WERI-Rb-1 (cell line): ENCODE measurements around the gene DHRS3.
"Not testable (repeated sequence)": the region's sequence is repeated elsewhere in the genome, so short reads cannot be mapped to it uniquely, and the experiment has no call there.

Source experiments
- DNase-seq: peaks from one replicate; pipeline ENCODE4 v3.0.0-alpha.2; 2020
- H3K27ac ChIP-seq: fragments of 250-450 bp; sonication (Bioruptor Pico); 2 replicates; pipeline ENCODE4 v1.5.1; 2020; ENCODE audit warnings: mild to moderate bottlenecking, moderate library complexity
- H3K27me3 ChIP-seq: fragments of 250-450 bp; sonication (Bioruptor Pico); 2 replicates; pipeline ENCODE4 v1.5.1; 2021; ENCODE audit warnings: mild to moderate bottlenecking, low read depth, moderate library complexity; ENCODE audit not compliant: insufficient read depth, severe bottlenecking
- H3K36me3 ChIP-seq: fragments of 250-450 bp; sonication (Bioruptor Pico); 2 replicates; pipeline ENCODE4 v1.5.1; 2020; ENCODE audit warnings: mild to moderate bottlenecking, moderate library complexity
- H3K4me3 ChIP-seq: 2 replicates; pipeline ENCODE4 v1.5.1; 2011; ENCODE audit warnings: low read depth, mild to moderate bottlenecking, control low read depth, low read length
- H3K9me3 ChIP-seq: fragments of 250-450 bp; sonication (Bioruptor Pico); 2 replicates; pipeline ENCODE4 v1.5.1; 2021; ENCODE audit warnings: mild to moderate bottlenecking, moderate library complexity; ENCODE audit not compliant: severe bottlenecking
- CTCF ChIP-seq: IDR thresholded peaks from 2 replicates; pipeline ENCODE4 v1.5.1; 2011; ENCODE audit warnings: low read depth, mild to moderate bottlenecking, control low read depth, inconsistent platforms, low read length

Gene DHRS3

GRCh38 chr1:12654004-12654567, 36.1 kb upstream of the DHRS3 start:
- no peak overlapping the region for H3K27ac ChIP-seq
- H3K36me3 ChIP-seq: no peaks in the 10 kb centered on the region
- no peak overlapping the region for H3K4me3 ChIP-seq
- peaks cover 85% of the 10 kb centered on the region for H3K27me3 ChIP-seq
- DNase-seq: no peak
- peaks cover 4% of the 10 kb centered on the region for H3K9me3 ChIP-seq
- no peak for TF ChIP-seq CTCF

GRCh38 chr1:12649971-12650421, 32.0 kb upstream of the DHRS3 start:
- Histone ChIP-seq H3K27me3 (peaks cover 84% of the 10 kb centered on the region), H3K9me3 (peaks cover 4% of the 10 kb centered on the region)

GRCh38 chr1:12648741-12649140, 30.7 kb upstream of the DHRS3 start:
- no peak for TF ChIP-seq CTCF
- peaks cover 83% of the 10 kb centered on the region for H3K27me3 ChIP-seq
- H3K27ac ChIP-seq: no peak overlapping the region
- no peaks in the 10 kb centered on the region for H3K36me3 ChIP-seq
- no peak for DNase-seq
- H3K9me3 ChIP-seq: no peaks in the 10 kb centered on the region
- H3K4me3 ChIP-seq: no peak overlapping the region

More at GRCh38 chr1:12649971-12650421, 32.0 kb upstream of the DHRS3 start:
- H3K4me3 ChIP-seq: no peak overlapping the region
- H3K36me3 ChIP-seq: no peaks in the 10 kb centered on the region
- H3K27ac ChIP-seq: no peak overlapping the region
- DNase-seq: no peak
- TF ChIP-seq CTCF: no peak

- not testable (repeated sequence) for H3K27ac ChIP-seq, DNase-seq, H3K4me3 ChIP-seq, H3K36me3 ChIP-seq
- peaks cover 11% of the 10 kb centered on the region for H3K9me3 ChIP-seq
- H3K27me3 ChIP-seq: peaks cover 71% of the 10 kb centered on the region
Measured at GRCh38 chr1:12645401-12645800, 27.4 kb upstream of the DHRS3 start.

GRCh38 chr1:12644829-12645228, 26.8 kb upstream of the DHRS3 start:
- Histone ChIP-seq H3K4me3 (no peak overlapping the region), H3K27me3 (peaks cover 73% of the 10 kb centered on the region), H3K36me3 (no peaks in the 10 kb centered on the region), H3K27ac (no peak overlapping the region), H3K9me3 (peaks cover 16% of the 10 kb centered on the region)
- TF ChIP-seq CTCF: no peak
- DNase-seq: no peak

- H3K4me3 ChIP-seq: no peak overlapping the region
- DNase-seq: no peak
- H3K9me3 ChIP-seq: peaks cover 22% of the 10 kb centered on the region
- peaks cover 68% of the 10 kb centered on the region for H3K27me3 ChIP-seq
- no peak overlapping the region for H3K27ac ChIP-seq
- no peak for TF ChIP-seq CTCF
- H3K36me3 ChIP-seq: no peaks in the 10 kb centered on the region
Measured at GRCh38 chr1:12644237-12644636, 26.2 kb upstream of the DHRS3 start.
